Tibial artery (tissue), 4 donors: ENCODE data around the gene HLA-E.
A peak's percentile ranks its signal among the peaks of the same experiment; 100 is the strongest.

Experiments
- DNase-seq, 2 donors: peaks; one replicate each; pipeline ENCODE4 v3.0.0-alpha.2; 2019
- H3K27ac ChIP-seq, 2 donors: fragments of 200-600 bp; sonication (generic) in 1 of 2; 1 replicate in 1 of 2; 2 replicates in 1 of 2; pipeline ENCODE4 v1.5.1; 2018 to 2019; ENCODE audit warnings: mild to moderate bottlenecking in 1 of 2
- H3K27me3 ChIP-seq, 2 donors: fragments of 200-600 bp; sonication (generic) in 1 of 2; one replicate each; pipeline versions ENCODE4 v1.5.1 to v1.6.0; 2016 to 2019
- H3K36me3 ChIP-seq, 3 donors: fragments of 200-600 bp; sonication (generic) in 2 of 3; one replicate each; pipeline ENCODE4 v1.5.1; 2016 to 2019; ENCODE audit warnings: mild to moderate bottlenecking in 2 of 3
- H3K4me1 ChIP-seq, 4 donors: fragments of 200-600 bp; sonication (generic) in 2 of 4; 1 replicate in 3 of 4; 2 replicates in 1 of 4; pipeline ENCODE4 v1.5.1; 2016 to 2019
- H3K4me3 ChIP-seq, 2 donors: fragments of 200-600 bp; sonication (generic) in 1 of 2; 1 replicate in 1 of 2; 2 replicates in 1 of 2; pipeline ENCODE4 v1.5.1; 2018 to 2019; ENCODE audit warnings: mild to moderate bottlenecking in 2 of 2
- H3K9me3 ChIP-seq, 3 donors: fragments of 200-600 bp; sonication (generic) in 1 of 3; one replicate each; pipeline ENCODE4 v1.5.1; 2016 to 2019
- CTCF ChIP-seq, 2 experiments: fragments of 200-600 bp in 1 of 2; fragments of 450-650 bp in 1 of 2; IDR thresholded peaks; one replicate each; pipeline ENCODE4 v1.5.1; 2017 to 2019; ENCODE audit warnings: antibody characterized with exemption in 2 of 2, mild to moderate bottlenecking in 1 of 2, moderate library complexity in 1 of 2
- intact Hi-C: fragments of 100-400 bp; cut with DNase I; formaldehyde crosslinking; loops from one replicate; pipeline ENCODE4 v1.15.0; 2023; ENCODE audit warnings: low total_unique reads

HLA-E gene

GRCh38 chr6:30489081-30490025, at the start of gene HLA-E:
Gene HLA-E (plus strand): TSS chr6:30489509. CDS start chr6:30489532, 23 bp downstream.
- no peaks in the 10 kb centered on the region for H3K27me3 ChIP-seq
- no peaks in the 10 kb centered on the region for H3K9me3 ChIP-seq
- peaks cover 0 to 26% (median 17%) of the 10 kb centered on the region in 4 donors for H3K4me1 ChIP-seq
- intact Hi-C loops, result no loop called here
- peak within 1 kb of the TSS; percentile 96 to 97 for H3K27ac ChIP-seq
- peak in 1 of 2 experiments; percentile 9 for TF ChIP-seq CTCF (IDR thresholded peaks at IDR 0.05)
- peak; percentile 96 to 97 for DNase-seq
- peaks cover 28 to 40% (median 39%) of the 10 kb centered on the region in 3 donors for H3K36me3 ChIP-seq
- H3K4me3 ChIP-seq, result peak within 1 kb of the TSS; percentile 76 to 77

GRCh38 chr6:30441171-30441570, 48.1 kb upstream of the HLA-E start:
- Histone ChIP-seq H3K9me3 (no peaks in the 10 kb centered on the region), H3K27me3 (peaks cover 0 to 67% of the 10 kb centered on the region in 2 donors), H3K36me3 (no peaks in the 10 kb centered on the region), H3K4me1 (peaks cover 0 to 2% (median 0%) of the 10 kb centered on the region in 4 donors), H3K4me3 (no peak overlapping the region), H3K27ac (no peak overlapping the region)
- no peak for DNase-seq
- intact Hi-C loops, result no loop called here
- no peak for TF ChIP-seq CTCF (IDR thresholded peaks at IDR 0.05)

GRCh38 chr6:30443657-30444450, 45.5 kb upstream of the HLA-E start:
- DNase-seq, result no peak
- peaks cover 0 to 85% of the 10 kb centered on the region in 2 donors for H3K27me3 ChIP-seq
- no peak for TF ChIP-seq CTCF (IDR thresholded peaks at IDR 0.05)
- H3K9me3 ChIP-seq, result no peaks in the 10 kb centered on the region
- no peak overlapping the region for H3K4me3 ChIP-seq
- no peak overlapping the region for H3K27ac ChIP-seq
- no peaks in the 10 kb centered on the region for H3K36me3 ChIP-seq
- peaks cover 0 to 2% (median 0%) of the 10 kb centered on the region in 4 donors for H3K4me1 ChIP-seq
- intact Hi-C loops, result no loop called here

- TF ChIP-seq CTCF (IDR thresholded peaks at IDR 0.05), result no peak
- no peak overlapping the region for H3K27ac ChIP-seq
- peaks cover 0 to 85% of the 10 kb centered on the region in 2 donors for H3K27me3 ChIP-seq
- peaks cover 0 to 2% (median 0%) of the 10 kb centered on the region in 4 donors for H3K4me1 ChIP-seq
- intact Hi-C loops, result no loop called here
- no peaks in the 10 kb centered on the region for H3K36me3 ChIP-seq
- no peak for DNase-seq
- no peaks in the 10 kb centered on the region for H3K9me3 ChIP-seq
- H3K4me3 ChIP-seq, result no peak overlapping the region
Measured at GRCh38 chr6:30444451-30444742, 44.9 kb upstream of the HLA-E start.

GRCh38 chr6:30446259-30446658, 43.0 kb upstream of the HLA-E start:
- peaks cover 0 to 93% of the 10 kb centered on the region in 2 donors for H3K27me3 ChIP-seq
- intact Hi-C loops, result no loop called here
- no peak for TF ChIP-seq CTCF (IDR thresholded peaks at IDR 0.05)
- H3K4me1 ChIP-seq, result peaks cover 0 to 14% (median 10%) of the 10 kb centered on the region in 4 donors
- no peak for DNase-seq
- H3K4me3 ChIP-seq, result no peak overlapping the region
- H3K36me3 ChIP-seq, result no peaks in the 10 kb centered on the region
- H3K27ac ChIP-seq, result no peak overlapping the region
- no peaks in the 10 kb centered on the region for H3K9me3 ChIP-seq
